Activated naive CD4-positive, alpha-beta T cell treated with anti-CD3 and anti-CD28 coated beads, Interleukin-2, amount 50 U/mL, for 24 hours (primary cell): ENCODE data around the gene DBX1.

Experiments
- H3K27ac Mint-ChIP-seq: one replicate; pipeline ENCODE4 v1.8.0; 2021; ENCODE audit warnings: mild to moderate bottlenecking, mixed read lengths
- H3K27me3 Mint-ChIP-seq: one replicate; pipeline ENCODE4 v1.8.0; 2021; ENCODE audit warnings: mixed read lengths
- H3K36me3 Mint-ChIP-seq: one replicate; pipeline ENCODE4 v1.8.0; 2021; ENCODE audit warnings: mixed read lengths
- H3K4me1 Mint-ChIP-seq: one replicate; pipeline ENCODE4 v1.8.0; 2021; ENCODE audit warnings: mixed read lengths
- H3K4me3 Mint-ChIP-seq: one replicate; pipeline ENCODE4 v1.8.0; 2021; ENCODE audit warnings: mild to moderate bottlenecking, mixed read lengths
- H3K9me3 Mint-ChIP-seq: one replicate; pipeline ENCODE4 v1.8.0; 2021; ENCODE audit warnings: mixed read lengths

Gene DBX1

DNA sequence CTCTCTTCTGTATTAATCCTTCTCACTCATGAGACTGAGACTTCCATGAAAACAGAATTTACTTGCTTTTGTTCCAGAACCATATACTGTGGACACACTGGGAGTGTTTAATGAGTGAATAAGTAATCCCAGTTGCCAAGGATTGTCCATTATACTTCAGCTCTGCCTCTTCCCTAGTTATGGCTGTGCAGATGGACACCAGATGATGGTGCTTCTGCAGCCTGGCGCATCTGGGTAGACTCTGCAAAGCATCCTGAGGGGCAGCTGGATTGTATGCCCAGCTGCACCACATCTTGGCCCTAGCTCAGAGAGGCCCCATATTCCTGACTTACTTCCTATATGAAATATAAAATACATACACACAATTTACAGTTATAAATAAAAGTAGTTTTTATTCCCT, 43.5 kb downstream of the DBX1 start:
- Mint-ChIP-seq H3K4me3 (no peak overlapping the region), H3K36me3 (no peaks in the 10 kb centered on the region), H3K27ac (no peak overlapping the region)

DNA sequence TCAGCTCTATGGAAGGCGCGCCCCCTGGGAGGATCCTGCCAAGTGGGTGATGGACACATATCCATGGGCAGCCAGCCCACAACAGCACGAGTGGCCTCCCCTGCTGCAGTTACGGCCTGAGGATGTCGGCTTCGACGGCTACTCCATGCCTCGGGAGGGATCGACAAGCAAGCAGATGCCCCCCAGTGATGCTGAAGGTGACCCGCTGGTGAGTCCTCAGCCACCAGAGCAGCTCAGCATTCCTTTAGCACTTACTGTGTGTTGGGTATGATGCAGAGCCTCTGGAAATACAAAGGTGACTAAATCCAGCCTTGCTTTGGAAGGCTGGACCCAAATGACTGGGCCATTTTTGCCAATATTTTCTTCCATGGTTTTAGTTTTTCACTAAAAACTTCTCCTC, 45.7 kb downstream of the DBX1 start:
- no peak overlapping the region for H3K27ac Mint-ChIP-seq
- H3K9me3 Mint-ChIP-seq = no peaks in the 10 kb centered on the region
- H3K27me3 Mint-ChIP-seq = peaks cover 9% of the 10 kb centered on the region
- no peak overlapping the region for H3K4me3 Mint-ChIP-seq
- H3K36me3 Mint-ChIP-seq = no peaks in the 10 kb centered on the region
- no peaks in the 10 kb centered on the region for H3K4me1 Mint-ChIP-seq

More for the DNA sequence above, 43.5 kb downstream of the DBX1 start:
- Mint-ChIP-seq H3K9me3 (no peaks in the 10 kb centered on the region), H3K4me1 (no peaks in the 10 kb centered on the region), H3K27me3 (peaks cover 8% of the 10 kb centered on the region)

DNA sequence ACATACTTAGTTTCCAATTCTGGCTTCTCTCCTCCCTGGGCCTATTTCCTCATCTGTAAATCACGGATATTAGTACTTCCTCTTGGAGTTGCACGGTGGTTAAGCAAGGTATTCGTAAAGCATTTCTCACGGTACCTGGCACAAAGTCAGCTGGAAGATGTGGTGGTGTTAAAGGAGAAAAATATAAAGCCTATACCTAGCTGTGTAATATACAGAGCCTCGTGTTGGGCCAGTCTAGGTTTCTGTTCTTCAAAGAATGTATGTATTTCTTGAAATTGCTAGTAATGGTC, 47.2 kb downstream of the DBX1 start:
- H3K4me3 Mint-ChIP-seq = no peak overlapping the region
- H3K36me3 Mint-ChIP-seq = no peaks in the 10 kb centered on the region
- H3K9me3 Mint-ChIP-seq = no peaks in the 10 kb centered on the region
- peaks cover 6% of the 10 kb centered on the region for H3K27me3 Mint-ChIP-seq
- H3K4me1 Mint-ChIP-seq = no peaks in the 10 kb centered on the region
- no peak overlapping the region for H3K27ac Mint-ChIP-seq

DNA sequence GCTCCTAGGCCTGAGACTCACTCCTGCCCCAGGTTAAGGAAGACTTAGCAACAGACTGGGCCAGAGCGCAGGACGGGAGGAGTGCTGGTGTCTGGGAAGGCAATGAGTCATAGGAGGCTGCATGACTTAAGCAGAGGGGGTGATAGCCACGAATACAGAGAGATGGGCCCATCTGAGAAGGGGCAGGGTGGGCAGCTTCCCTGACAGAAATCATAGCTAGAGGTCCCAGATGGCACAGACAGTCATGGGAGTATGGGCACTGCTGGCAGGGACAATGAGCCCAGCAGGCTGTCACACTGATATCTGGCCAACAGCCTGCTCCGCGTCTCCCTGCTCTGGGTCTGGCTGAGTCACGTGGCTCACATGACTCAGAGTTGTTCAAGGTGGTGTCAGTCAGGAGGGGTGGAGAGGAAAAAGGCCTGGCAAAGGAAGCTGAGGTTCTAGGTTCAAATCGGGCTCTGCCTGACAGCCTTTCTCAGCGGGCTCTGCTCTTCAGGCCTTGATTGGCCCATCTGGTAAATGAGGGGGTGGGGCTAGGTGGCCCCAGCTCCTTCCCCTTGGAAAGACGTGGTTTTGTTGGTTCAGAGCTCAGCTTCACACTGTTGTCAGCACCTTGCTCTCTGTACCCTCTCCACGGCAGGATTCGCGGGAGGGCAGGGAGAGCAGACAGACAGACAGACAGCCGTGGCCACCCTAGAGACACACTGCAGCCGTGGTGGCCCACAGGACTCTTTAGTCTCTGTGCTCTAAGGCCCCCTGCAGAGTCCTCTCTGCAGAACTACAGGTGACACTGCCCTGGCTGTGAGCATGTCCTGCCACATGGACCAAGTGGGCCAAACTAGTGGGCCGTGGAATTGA, 47.8 kb downstream of the DBX1 start:
- no peak overlapping the region for H3K27ac Mint-ChIP-seq
- H3K27me3 Mint-ChIP-seq = peaks cover 6% of the 10 kb centered on the region
- no peaks in the 10 kb centered on the region for H3K36me3 Mint-ChIP-seq
- no peaks in the 10 kb centered on the region for H3K4me1 Mint-ChIP-seq
- H3K4me3 Mint-ChIP-seq = no peak overlapping the region
- no peaks in the 10 kb centered on the region for H3K9me3 Mint-ChIP-seq

- no peak overlapping the region for H3K27ac Mint-ChIP-seq
- no peaks in the 10 kb centered on the region for H3K36me3 Mint-ChIP-seq
- peaks cover 6% of the 10 kb centered on the region for H3K27me3 Mint-ChIP-seq
- no peaks in the 10 kb centered on the region for H3K4me1 Mint-ChIP-seq
- no peaks in the 10 kb centered on the region for H3K9me3 Mint-ChIP-seq
- H3K4me3 Mint-ChIP-seq = no peak overlapping the region
Measured at GRCh38 chr11:20111871-20112270, 48.4 kb downstream of the DBX1 start.

- Mint-ChIP-seq H3K27ac (no peak overlapping the region), H3K9me3 (no peaks in the 10 kb centered on the region), H3K4me1 (no peaks in the 10 kb centered on the region), H3K36me3 (no peaks in the 10 kb centered on the region), H3K4me3 (no peak overlapping the region), H3K27me3 (peaks cover 6% of the 10 kb centered on the region)
Measured at GRCh38 chr11:20110908-20111669, 49.2 kb downstream of the DBX1 start.

- Mint-ChIP-seq H3K27ac (no peak overlapping the region), H3K36me3 (no peaks in the 10 kb centered on the region), H3K4me3 (no peak overlapping the region), H3K9me3 (no peaks in the 10 kb centered on the region), H3K27me3 (peaks cover 4% of the 10 kb centered on the region), H3K4me1 (no peaks in the 10 kb centered on the region)
Measured at GRCh38 chr11:20109731-20110445, 50.4 kb downstream of the DBX1 start.
